AG09309 (cell line): ENCODE measurements around the gene PPIE.
"Not testable (repeated sequence)": the region's sequence is repeated elsewhere in the genome, so short reads cannot be mapped to it uniquely, and the experiment has no call there.

Source experiments
- DNase-seq: peaks from one replicate; pipeline ENCODE4 v3.0.0-alpha.2; 2010; ENCODE audit warnings: low read depth
- H3K4me3 ChIP-seq: 2 replicates; pipeline ENCODE4 v1.5.1; 2011; ENCODE audit warnings: mild to moderate bottlenecking, low read depth, low read length, moderate library complexity; ENCODE audit not compliant: control insufficient read depth
- TF ChIP-seq, protein P1 (sequence below): IDR thresholded peaks from 2 replicates; pipeline ENCODE4 v1.5.1; 2011; ENCODE audit warnings: mild to moderate bottlenecking, low read depth, low read length, inconsistent platforms; ENCODE audit not compliant: insufficient read depth, control insufficient read depth; ENCODE audit errors: missing control alignments

The PPIE gene

GRCh38 chr1:39789571-39790110, 51.0 kb downstream of the PPIE start:
- TF ChIP-seq, protein P1, sequence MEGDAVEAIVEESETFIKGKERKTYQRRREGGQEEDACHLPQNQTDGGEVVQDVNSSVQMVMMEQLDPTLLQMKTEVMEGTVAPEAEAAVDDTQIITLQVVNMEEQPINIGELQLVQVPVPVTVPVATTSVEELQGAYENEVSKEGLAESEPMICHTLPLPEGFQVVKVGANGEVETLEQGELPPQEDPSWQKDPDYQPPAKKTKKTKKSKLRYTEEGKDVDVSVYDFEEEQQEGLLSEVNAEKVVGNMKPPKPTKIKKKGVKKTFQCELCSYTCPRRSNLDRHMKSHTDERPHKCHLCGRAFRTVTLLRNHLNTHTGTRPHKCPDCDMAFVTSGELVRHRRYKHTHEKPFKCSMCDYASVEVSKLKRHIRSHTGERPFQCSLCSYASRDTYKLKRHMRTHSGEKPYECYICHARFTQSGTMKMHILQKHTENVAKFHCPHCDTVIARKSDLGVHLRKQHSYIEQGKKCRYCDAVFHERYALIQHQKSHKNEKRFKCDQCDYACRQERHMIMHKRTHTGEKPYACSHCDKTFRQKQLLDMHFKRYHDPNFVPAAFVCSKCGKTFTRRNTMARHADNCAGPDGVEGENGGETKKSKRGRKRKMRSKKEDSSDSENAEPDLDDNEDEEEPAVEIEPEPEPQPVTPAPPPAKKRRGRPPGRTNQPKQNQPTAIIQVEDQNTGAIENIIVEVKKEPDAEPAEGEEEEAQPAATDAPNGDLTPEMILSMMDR: no peak
- no peak overlapping the region for H3K4me3 ChIP-seq
- no peak for DNase-seq

GRCh38 chr1:39791838-39792237, 53.2 kb downstream of the PPIE start:
- TF ChIP-seq, protein P1: no peak
- no peak for DNase-seq
- H3K4me3 ChIP-seq: no peak overlapping the region

GRCh38 chr1:39795651-39796050, 57.0 kb downstream of the PPIE start:
- TF ChIP-seq, protein P1: no peak
- no peak overlapping the region for H3K4me3 ChIP-seq
- DNase-seq: no peak

GRCh38 chr1:39798859-39799769, 60.4 kb downstream of the PPIE start:
- not testable (repeated sequence) for H3K4me3 ChIP-seq, DNase-seq

DNA sequence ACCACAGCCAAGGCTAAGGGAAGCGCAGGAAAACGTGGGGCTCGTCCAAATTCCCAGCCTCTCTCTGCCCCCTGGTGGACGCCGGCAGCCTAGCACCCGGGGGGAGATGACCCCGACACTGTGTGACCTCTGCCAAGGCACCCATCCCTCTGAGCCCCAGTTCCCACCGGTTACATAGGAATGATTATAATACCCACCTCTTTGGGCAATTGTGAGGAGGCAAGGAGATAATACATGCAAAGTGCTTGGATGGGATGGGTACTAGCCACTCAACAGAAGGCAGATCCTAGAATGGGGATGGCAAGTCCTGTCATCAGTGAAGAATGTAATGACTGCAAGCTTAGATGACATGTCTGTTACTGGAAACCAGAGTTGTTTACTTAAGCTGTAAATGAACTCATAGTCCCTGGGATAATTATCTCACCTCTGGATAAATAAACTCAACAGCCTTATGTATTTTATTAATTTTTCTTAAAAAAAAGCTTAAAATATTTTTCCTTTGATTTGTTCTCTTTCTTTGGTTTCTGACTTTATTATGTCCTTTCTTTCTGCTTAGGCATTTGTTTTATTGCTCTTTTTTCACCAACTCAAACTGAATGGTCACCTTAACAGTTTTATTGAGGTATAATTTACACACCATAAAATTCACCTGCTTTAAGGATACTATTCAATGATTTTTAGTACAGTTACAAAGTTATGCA, 61.2 kb downstream of the PPIE start:
- peak; percentile 35 for DNase-seq
- no peak overlapping the region for H3K4me3 ChIP-seq
- TF ChIP-seq, protein P1: peak; percentile 57

DNA sequence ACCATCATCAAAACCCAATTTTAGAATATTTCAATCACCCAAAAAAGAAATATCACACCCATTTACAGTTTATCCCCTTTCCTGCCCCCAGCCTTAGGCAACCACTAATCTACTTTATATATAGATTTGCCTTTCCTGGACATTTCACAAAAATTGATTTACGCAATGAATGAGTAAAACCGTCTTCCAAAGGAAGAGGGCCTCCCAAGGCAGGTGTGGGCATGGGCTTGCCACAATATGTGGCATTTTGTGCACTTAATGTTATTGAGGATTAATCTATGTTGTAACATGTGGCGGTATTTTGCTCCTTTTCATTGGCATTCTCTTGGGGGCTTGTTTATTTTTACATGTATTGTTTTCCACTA, 61.8 kb downstream of the PPIE start:
- DNase-seq: no peak
- no peak overlapping the region for H3K4me3 ChIP-seq
- TF ChIP-seq, protein P1: no peak
